SJCRH30 (cell line): ENCODE results near the gene PIAS2. TPM values are rescaled to one million over a fixed set of nuclear protein-coding genes. Genes with fewer than 3 reads are reported as not detected.
"Not testable (repeated sequence)": the region's sequence is repeated elsewhere in the genome, so short reads cannot be mapped to it uniquely, and the experiment has no call there.

Experiments
- DNase-seq, 2 experiments: peaks; one replicate each; pipeline ENCODE4 v3.0.0-alpha.2; 2015 to 2020
- H3K27ac ChIP-seq: fragments of 250-450 bp; sonication (Bioruptor Pico); 2 replicates; pipeline ENCODE4 v1.5.1; 2020; ENCODE audit warnings: mild to moderate bottlenecking, moderate library complexity
- H3K27me3 ChIP-seq: fragments of 250-450 bp; sonication (Bioruptor Pico); 2 replicates; pipeline ENCODE4 v1.5.1; 2020; ENCODE audit warnings: mild to moderate bottlenecking, moderate library complexity
- H3K36me3 ChIP-seq: fragments of 250-450 bp; sonication (Bioruptor Pico); 2 replicates; pipeline ENCODE4 v1.5.1; 2020; ENCODE audit warnings: mild to moderate bottlenecking, moderate library complexity
- H3K4me1 ChIP-seq: fragments of 250-450 bp; sonication (Bioruptor Pico); 2 replicates; pipeline ENCODE4 v1.5.1; 2020; ENCODE audit warnings: mild to moderate bottlenecking, moderate library complexity
- H3K4me3 ChIP-seq: fragments of 250-450 bp; sonication (Bioruptor Pico); 2 replicates; pipeline ENCODE4 v1.5.1; 2020; ENCODE audit warnings: mild to moderate bottlenecking, moderate library complexity
- H3K9me3 ChIP-seq: fragments of 250-450 bp; sonication (Bioruptor Pico); replicated peaks from 2 replicates; pipeline ENCODE4 v1.5.1; 2020; ENCODE audit warnings: mild to moderate bottlenecking, moderate library complexity
- total RNA-seq: library from RNA; depleted of rRNA; stranded (reverse); fragments of >200 nt; shearing (Covaris generic); gene quantifications from 2 replicates; pipeline ENCODE4 v1.2.3, GENCODE V29; 2014

The PIAS2 gene
- total RNA-seq, 1 experiment from 2014 or later: 35.8 TPM

DNA sequence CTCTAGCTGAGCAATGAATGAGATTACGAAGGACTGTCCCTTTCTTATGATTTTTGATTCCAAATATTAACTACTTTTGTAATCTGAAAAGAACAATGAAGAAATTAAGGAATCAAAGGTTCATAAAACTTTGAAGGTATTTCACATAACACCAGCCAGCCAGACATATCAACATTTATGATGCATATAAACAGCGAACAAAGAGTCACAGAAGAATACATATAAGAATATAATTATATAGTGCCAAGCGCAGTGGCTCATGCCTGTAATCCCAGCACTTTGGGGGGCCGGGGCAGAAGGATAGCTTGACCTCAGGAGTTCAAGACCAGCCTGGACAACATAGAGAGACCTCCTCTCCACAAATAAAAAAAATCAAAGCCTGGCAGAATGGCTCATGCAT, 34.1 kb downstream of the PIAS2 start:
- Histone ChIP-seq H3K36me3 (peaks cover 3% of the 10 kb centered on the region; the same call in 1 of the 2 replicates), H3K4me3 (no peak overlapping the region), H3K4me1 (no peaks in the 10 kb centered on the region), H3K27me3 (no peaks in the 10 kb centered on the region), H3K27ac (no peak overlapping the region), H3K9me3 (peaks cover under 1% of the 10 kb centered on the region)
- no peak for DNase-seq

DNA sequence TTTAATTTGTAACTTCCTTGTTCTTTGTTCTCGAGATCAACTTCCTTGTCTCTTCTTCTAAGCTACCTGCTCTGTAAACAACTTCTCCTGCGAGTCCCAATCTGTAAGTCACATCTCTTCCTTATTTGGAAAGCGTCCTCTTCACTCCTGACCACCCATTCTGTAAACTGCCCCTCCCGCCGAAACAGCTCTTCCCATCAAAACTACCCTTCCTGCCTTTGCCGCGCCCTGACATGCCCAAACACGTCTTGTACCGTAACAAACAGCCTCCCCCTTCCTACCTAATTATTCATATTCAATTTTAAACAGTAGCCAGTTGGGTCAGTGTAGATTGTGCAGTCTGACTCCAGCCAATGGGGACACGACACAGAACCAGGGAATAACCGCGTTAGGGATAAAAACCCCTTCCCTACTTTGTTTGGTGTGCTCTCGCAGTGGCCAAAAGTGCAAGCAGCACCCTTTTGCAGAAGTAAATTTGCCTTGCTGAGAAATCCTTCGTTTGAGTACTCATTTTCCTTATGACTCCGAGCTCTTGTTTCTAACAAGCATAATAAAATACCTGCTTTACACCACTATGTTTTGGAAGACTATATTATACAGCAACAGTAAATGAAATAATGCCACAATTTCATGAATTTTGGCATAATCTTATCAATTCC, 39.8 kb downstream of the PIAS2 start:
- Histone ChIP-seq H3K9me3 (peaks cover 6% of the 10 kb centered on the region; the same call in 1 of the 2 replicates), H3K27me3 (no peaks in the 10 kb centered on the region), H3K36me3 (peaks cover 7% of the 10 kb centered on the region; the same call in 1 of the 2 replicates), H3K4me3 (no peak overlapping the region), H3K27ac (no peak overlapping the region), H3K4me1 (no peaks in the 10 kb centered on the region)
- no peak for DNase-seq

DNA sequence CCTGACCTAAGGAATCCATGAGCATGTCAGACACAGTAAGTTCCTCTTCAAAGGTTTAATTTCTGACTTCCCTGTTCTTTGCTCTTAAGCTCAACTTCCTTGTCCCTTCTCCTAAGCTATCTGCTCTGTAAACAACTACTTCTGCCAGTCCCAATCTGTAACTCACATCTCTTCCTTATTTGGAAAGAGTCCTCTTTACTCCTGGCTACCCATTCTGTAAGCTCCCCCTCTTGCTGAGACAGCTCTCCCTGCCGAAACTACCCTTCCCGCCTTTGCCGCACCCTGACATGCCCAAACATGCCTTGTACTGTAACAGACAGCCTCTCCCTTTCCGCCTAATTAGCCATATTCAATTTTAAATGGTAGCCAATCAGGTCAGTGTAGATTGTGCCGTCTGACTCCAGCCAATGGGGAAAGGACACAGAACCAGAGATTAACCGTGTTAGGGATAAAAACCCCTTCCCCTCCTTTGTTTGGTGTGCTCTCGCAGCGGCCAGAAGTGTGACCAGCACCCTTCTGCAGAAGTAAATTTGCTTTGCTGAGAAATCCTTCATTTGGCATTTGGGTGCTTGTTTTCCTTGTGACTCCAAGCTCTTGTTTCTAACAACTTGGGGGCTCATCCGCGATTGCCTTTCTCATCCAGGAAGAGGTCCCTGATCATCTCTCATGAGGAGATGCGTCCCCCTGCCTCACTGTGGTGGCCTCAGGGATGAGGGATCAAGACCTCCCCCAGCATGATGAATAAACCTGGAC, 49.0 kb downstream of the PIAS2 start:
- Histone ChIP-seq H3K27ac (no peak overlapping the region), H3K4me1 (no peaks in the 10 kb centered on the region), H3K9me3 (no peaks in the 10 kb centered on the region), H3K4me3 (no peak overlapping the region), H3K36me3 (no peaks in the 10 kb centered on the region), H3K27me3 (no peaks in the 10 kb centered on the region)
- DNase-seq: peak in 1 of 2 experiments; percentile 2

DNA sequence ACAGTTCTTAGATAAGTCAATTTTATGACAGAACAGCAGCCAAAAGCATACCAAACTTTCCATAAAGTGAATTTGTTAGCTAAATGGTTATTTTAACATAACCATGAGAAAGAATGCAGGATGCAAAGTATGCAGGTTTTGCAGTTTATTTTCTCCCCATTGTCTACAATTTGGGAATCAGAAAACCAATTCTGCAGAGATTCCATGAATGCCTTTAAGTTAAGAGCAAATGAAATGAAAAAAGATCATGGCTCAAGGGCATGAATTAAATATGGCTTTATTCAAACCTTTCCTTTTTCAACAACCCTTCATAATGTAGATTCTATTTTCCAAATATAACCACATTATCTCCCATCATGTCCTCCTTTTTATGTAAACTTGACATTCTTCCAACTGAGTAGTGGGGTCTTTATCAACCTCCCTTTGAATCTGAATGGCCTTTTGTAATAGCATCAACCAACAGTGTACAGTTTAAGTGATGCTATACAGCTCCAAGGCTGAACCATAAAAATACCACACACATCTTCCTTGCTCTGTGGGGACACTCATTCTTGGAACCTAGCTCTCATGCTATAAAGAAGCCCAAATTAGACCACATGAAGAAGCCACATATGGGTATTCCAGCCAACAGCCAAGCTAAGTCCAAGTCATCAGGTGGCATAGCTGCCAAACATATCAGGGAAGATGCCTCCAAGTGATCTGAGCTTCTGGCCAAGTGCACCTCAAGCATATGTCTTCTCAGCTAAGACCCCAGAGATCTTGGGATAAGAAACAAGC, 49.8 kb downstream of the PIAS2 start:
- DNase-seq: no peak
- H3K27me3 ChIP-seq: no peaks in the 10 kb centered on the region
- no peak overlapping the region for H3K27ac ChIP-seq
- H3K9me3 ChIP-seq: no peaks in the 10 kb centered on the region
- H3K36me3 ChIP-seq: no peaks in the 10 kb centered on the region
- no peak overlapping the region for H3K4me3 ChIP-seq
- H3K4me1 ChIP-seq: no peaks in the 10 kb centered on the region

DNA sequence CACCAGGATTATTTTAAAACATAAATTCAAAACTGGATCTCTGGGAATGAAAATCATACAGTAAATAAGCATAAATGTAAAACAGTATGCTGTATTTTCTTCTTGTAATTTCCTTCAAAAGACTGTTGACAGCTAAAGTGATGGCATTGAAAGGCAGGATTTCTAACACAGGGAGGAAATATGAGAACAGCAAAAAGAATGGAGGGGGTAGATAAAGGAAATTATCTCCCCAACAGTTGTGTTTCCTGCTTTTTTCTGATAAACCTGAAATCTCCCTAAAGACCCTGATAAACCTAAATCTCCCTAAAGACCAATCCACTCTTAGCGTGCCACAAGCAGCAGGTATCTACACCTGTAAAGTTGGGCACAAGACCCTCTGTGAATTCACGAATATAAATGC, 50.8 kb downstream of the PIAS2 start:
- no peaks in the 10 kb centered on the region for H3K9me3 ChIP-seq
- no peak for DNase-seq
- H3K4me1 ChIP-seq: no peaks in the 10 kb centered on the region

DNA sequence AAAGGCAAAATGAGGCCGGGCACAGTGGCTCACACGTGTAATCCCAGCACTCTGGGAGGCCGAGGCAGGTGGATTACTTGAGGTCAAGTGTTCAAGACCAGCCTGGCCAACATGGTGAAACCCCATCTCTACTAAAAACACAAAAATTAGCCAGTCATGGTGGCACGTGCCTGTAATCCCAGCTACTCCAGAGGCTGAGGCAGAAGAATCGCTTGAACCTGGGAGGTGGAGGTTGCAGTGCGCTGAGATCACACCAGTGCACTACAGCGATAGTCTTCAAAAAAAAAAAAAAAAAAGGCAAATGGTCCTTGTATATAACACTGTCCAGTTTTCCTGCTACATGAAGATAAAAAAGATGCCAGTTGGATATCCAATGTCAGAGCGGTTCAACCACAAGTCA, 52.1 kb downstream of the PIAS2 start:
- not testable (repeated sequence) for H3K27ac ChIP-seq, H3K4me3 ChIP-seq, DNase-seq, H3K27me3 ChIP-seq, H3K9me3 ChIP-seq, H3K36me3 ChIP-seq, H3K4me1 ChIP-seq

More for the DNA sequence above, 50.8 kb downstream of the PIAS2 start:
- H3K27me3 ChIP-seq: no peaks in the 10 kb centered on the region
- H3K4me3 ChIP-seq: no peak overlapping the region
- no peak overlapping the region for H3K27ac ChIP-seq
- H3K36me3 ChIP-seq: no peaks in the 10 kb centered on the region

DNA sequence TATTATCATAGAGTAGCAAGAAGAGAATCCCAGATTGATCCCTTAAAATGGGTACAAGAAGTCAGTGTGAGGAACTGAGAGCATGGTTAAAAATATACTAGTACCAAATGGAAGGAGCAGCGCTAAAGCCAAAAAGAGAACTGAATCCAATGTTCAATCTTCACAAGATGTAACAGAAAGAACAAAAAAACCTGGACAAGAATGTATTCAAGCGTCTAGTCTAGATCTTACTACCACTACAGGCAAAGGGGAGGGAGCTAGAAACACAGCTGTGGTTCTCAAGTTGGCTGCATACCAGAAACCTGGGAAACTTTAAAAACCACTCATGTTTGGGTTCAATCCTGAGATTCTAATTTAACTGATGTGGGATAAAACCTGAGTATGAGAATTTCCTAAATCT, 57.5 kb downstream of the PIAS2 start:
- Histone ChIP-seq H3K36me3 (no peaks in the 10 kb centered on the region; the same call in 1 of the 2 replicates), H3K27me3 (no peaks in the 10 kb centered on the region), H3K27ac (no peak overlapping the region), H3K4me1 (no peaks in the 10 kb centered on the region), H3K4me3 (no peak overlapping the region), H3K9me3 (no peaks in the 10 kb centered on the region)
- peak in 1 of 2 experiments; percentile 3 for DNase-seq

DNA sequence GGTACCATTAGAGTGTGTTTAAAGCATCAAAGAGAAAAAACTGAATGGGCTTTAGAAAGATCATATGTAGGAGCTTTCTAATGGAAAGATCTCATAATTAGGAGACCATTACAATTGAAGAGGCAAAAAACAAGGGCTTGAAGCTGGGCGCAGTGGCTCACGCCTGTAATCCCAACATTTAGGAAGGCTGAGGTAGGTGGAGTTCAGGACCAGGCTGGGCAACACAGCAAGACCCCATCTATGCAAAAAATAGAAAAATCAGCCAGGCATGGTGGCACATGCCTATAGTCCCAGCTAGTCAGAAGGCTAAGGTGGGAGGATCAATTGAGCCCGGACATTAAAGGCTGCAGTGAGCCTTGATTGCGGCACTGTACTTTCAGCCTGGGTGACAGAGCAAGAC, 59.0 kb downstream of the PIAS2 start:
- Histone ChIP-seq H3K4me1 (no peaks in the 10 kb centered on the region), H3K27ac (no peak overlapping the region), H3K36me3 (no peaks in the 10 kb centered on the region; the same call in 1 of the 2 replicates), H3K27me3 (no peaks in the 10 kb centered on the region), H3K9me3 (no peaks in the 10 kb centered on the region), H3K4me3 (no peak overlapping the region)
- DNase-seq: no peak

DNA sequence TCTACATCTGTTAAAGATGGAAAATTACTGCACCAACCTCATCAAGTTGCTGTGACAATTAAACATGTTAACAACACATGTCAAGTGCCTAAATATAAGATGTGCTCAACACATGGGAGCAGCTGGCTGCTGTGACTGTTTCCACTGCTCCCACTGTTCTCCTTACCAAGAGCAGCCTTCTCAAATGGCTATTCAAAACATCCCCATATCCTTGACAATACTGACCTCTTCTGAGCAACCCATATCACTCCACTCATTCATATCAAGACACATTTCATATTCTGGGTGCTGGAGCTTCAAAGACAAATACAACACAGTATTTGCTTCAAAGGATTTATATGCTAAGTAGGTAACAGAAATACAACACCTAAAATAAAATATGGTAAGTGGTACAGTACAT, 60.3 kb downstream of the PIAS2 start:
- no peak overlapping the region for H3K4me3 ChIP-seq
- DNase-seq: peak in 1 of 2 experiments; percentile 9
- no peaks in the 10 kb centered on the region for H3K4me1 ChIP-seq
- no peaks in the 10 kb centered on the region; the same call in 1 of the 2 replicates for H3K36me3 ChIP-seq
- no peak overlapping the region for H3K27ac ChIP-seq
- no peaks in the 10 kb centered on the region for H3K27me3 ChIP-seq
- no peaks in the 10 kb centered on the region for H3K9me3 ChIP-seq

DNA sequence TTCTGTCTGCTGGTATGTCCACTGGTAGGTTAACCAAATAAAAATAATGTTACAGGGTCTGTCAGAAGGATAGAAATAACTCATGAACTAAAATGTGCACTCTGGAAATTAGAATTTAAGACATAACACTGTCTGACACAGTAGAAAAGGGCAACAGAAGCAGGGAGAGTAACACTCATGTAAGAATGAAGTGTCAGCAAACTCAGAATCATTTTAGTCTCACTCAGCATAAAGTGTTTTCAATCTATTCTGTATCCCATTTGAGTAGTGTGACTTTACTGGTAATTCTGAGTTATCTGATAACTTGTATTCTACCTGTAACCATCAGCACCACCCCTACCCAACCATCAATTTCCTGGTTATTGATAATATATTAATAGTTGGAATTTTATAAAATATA, 68.3 kb downstream of the PIAS2 start:
- no peak overlapping the region for H3K27ac ChIP-seq
- no peaks in the 10 kb centered on the region for H3K36me3 ChIP-seq
- H3K4me3 ChIP-seq: no peak overlapping the region
- DNase-seq: no peak
- no peaks in the 10 kb centered on the region for H3K27me3 ChIP-seq
- no peaks in the 10 kb centered on the region for H3K9me3 ChIP-seq
- H3K4me1 ChIP-seq: no peaks in the 10 kb centered on the region

DNA sequence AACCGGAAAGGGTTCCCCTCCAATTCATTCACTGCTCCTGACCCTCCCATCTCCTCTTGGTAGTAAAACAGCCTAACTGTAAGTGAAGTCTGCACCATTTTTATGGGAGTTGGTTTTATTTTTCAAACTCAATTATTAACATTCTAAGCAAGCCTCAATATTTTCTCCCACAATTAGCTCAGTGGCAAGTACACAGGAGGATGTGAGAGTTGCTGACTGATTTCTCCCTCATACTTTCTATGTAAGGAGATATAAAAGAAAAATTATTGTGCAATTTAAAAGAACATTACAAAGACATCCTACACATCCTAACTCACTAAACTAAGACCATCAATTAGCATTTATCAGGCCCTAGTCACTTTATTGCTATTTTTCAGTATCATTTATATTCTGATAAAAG, 73.9 kb downstream of the PIAS2 start:
- Histone ChIP-seq H3K36me3 (no peaks in the 10 kb centered on the region), H3K9me3 (no peaks in the 10 kb centered on the region), H3K4me3 (no peak overlapping the region), H3K4me1 (no peaks in the 10 kb centered on the region), H3K27me3 (no peaks in the 10 kb centered on the region), H3K27ac (no peak overlapping the region)
- no peak for DNase-seq

DNA sequence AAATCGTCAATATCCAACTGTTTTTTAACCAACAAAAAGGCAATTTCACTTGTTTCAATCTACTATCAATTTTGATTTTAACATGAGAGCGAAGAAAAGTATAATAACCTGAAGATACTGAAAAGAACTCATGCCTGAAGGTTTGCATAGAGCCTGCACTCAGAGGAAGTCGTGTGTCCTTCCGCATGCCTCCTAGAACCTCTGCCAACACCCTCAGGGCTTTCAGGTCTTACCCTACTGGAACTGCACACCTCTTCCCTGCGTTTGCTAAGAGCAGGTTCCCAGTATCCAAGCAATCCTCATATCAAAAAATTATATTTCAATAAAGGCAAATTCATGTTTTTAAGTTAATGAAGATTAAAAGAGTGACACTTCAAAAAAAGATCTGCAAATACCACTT, 74.7 kb downstream of the PIAS2 start:
- no peak overlapping the region for H3K27ac ChIP-seq
- H3K27me3 ChIP-seq: no peaks in the 10 kb centered on the region
- no peaks in the 10 kb centered on the region for H3K9me3 ChIP-seq
- H3K36me3 ChIP-seq: no peaks in the 10 kb centered on the region
- no peaks in the 10 kb centered on the region for H3K4me1 ChIP-seq
- H3K4me3 ChIP-seq: no peak overlapping the region
- no peak for DNase-seq

DNA sequence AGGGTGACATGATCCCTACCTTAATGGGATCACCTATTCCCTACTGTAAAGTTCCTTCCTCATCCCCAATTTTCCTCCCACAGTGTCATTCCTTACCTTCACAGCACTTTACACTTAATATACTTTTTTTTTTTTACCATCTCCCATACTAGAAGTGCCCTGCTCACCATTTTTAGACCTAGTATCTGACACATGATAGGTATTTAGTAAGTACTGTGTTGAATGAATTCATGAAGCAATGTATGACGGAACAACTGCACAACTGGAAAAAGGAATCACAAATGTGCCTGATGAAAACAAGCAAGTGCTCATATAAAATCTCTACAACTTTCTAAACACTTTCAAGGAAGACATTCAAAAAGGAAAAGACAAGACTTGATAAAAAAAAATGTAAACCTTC, 83.4 kb downstream of the PIAS2 start:
- Histone ChIP-seq H3K4me1 (no peaks in the 10 kb centered on the region), H3K27ac (no peak overlapping the region), H3K4me3 (no peak overlapping the region), H3K27me3 (no peaks in the 10 kb centered on the region), H3K36me3 (peaks cover 7% of the 10 kb centered on the region; the same call in 1 of the 2 replicates), H3K9me3 (no peaks in the 10 kb centered on the region)
- no peak for DNase-seq

DNA sequence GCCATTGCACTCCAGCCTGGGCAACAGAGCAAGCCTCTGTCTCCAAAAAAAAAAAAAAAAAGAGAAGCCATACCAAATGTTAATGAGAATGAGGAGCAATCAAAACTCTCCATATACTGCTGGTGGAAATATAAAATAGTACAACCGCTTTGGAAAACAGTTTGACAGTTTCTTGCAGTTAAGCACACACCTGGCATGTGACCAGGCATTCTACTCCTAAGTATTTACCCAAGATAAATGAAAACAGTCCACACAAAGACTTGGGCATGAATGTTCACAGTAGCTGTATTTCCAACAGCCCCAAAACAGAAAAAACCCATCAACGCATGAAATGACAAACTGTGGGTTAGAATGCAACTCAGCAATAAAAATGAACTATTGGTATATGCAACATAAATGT, 84.5 kb downstream of the PIAS2 start:
- Histone ChIP-seq H3K27ac (no peak overlapping the region), H3K9me3 (no peaks in the 10 kb centered on the region), H3K4me1 (no peaks in the 10 kb centered on the region), H3K27me3 (no peaks in the 10 kb centered on the region), H3K36me3 (peaks cover 7% of the 10 kb centered on the region; the same call in 1 of the 2 replicates), H3K4me3 (no peak overlapping the region)
- DNase-seq: no peak

DNA sequence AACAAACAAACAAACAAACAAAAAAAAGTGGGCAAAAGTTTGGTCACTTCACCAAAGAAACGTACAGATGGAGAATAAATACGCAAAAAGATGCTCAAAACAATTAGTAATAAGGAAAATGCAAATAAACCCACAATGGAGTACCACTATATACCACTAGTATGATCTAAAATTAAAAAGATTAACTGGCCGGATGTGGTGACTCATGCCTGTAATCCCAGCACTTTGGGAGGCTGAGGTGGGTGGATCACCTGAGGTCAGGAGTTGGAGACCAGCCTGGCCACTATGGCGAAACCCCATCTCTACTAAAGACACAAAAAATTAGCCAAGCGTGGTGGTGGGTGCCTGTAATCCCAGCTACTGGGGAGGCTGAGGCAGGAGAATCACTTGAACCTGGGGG, 84.9 kb downstream of the PIAS2 start:
- not testable (repeated sequence) for H3K36me3 ChIP-seq, H3K27me3 ChIP-seq, H3K4me1 ChIP-seq, H3K27ac ChIP-seq, H3K4me3 ChIP-seq, H3K9me3 ChIP-seq, DNase-seq
